ENCODE data around the gene FHOD3. TPM values are rescaled to one million over a fixed set of nuclear protein-coding genes. Genes with fewer than 3 reads are reported as not detected.

The FHOD3 gene
- total RNA-seq, 1 experiment from 2014 or later = 0.34 TPM

GRCh38 chr18:36529747-36530146 is 232.2 kb downstream of the FHOD3 start:
- no TSS peak for BruUV-seq (replicated peaks)
- ChIA-PET POLR2A (ENCODE audit: low non-redundant PET) (no interaction called here), CTCF (no interaction called here)
- no peaks in the 10 kb centered on the region for H3K36me3 ChIP-seq (ENCODE audit: insufficient read depth, low read length, poor library complexity, severe bottlenecking)
- no peaks in the 10 kb centered on the region for H3K9me3 ChIP-seq (ENCODE audit: low read depth, low read length, poor library complexity, severe bottlenecking)
- H3K4me3 ChIP-seq (ENCODE audit: low read depth, low read length, poor library complexity, severe bottlenecking) = no peak overlapping the region
- TF ChIP-seq EZH2 (IDR thresholded peaks at IDR 0.05; ENCODE audit: borderline replicate concordance, low read depth, low read length, poor library complexity, severe bottlenecking) = no peak
- TF ChIP-seq CTCF (conservative IDR thresholded peaks at IDR 0.05; ENCODE audit: low read depth, low read length) = no peak
- no peaks in the 10 kb centered on the region for H3K4me1 ChIP-seq (ENCODE audit: insufficient read depth, low read length, poor library complexity, severe bottlenecking)
- DNase-seq (ENCODE audit: low spot score) = no peak
- intact Hi-C loops (cut with micrococcal nuclease; ENCODE audit: unreplicated experiment) = no loop called here
- H3K27me3 ChIP-seq (replicated peaks; ENCODE audit: insufficient read depth, low read depth, low read length, poor library complexity) = no peaks in the 10 kb centered on the region
- H3K27ac ChIP-seq (ENCODE audit: low read depth, low read length, poor library complexity, severe bottlenecking) = no peak overlapping the region

- ChIA-PET CTCF (no interaction called here), POLR2A (ENCODE audit: low non-redundant PET) (no interaction called here)
- H3K4me1 ChIP-seq (ENCODE audit: insufficient read depth, low read length, poor library complexity, severe bottlenecking) = no peaks in the 10 kb centered on the region
- peaks cover 1% of the 10 kb centered on the region for H3K27me3 ChIP-seq (replicated peaks; ENCODE audit: insufficient read depth, low read depth, low read length, poor library complexity)
- no peak overlapping the region for H3K4me3 ChIP-seq (ENCODE audit: low read depth, low read length, poor library complexity, severe bottlenecking)
- no TSS peak for BruUV-seq (replicated peaks)
- no peak for TF ChIP-seq EZH2 (IDR thresholded peaks at IDR 0.05; ENCODE audit: borderline replicate concordance, low read depth, low read length, poor library complexity, severe bottlenecking)
- no peak for TF ChIP-seq CTCF (conservative IDR thresholded peaks at IDR 0.05; ENCODE audit: low read depth, low read length)
- H3K9me3 ChIP-seq (ENCODE audit: low read depth, low read length, poor library complexity, severe bottlenecking) = no peaks in the 10 kb centered on the region
- intact Hi-C loops (cut with micrococcal nuclease; ENCODE audit: unreplicated experiment) = no loop called here
- H3K36me3 ChIP-seq (ENCODE audit: insufficient read depth, low read length, poor library complexity, severe bottlenecking) = no peaks in the 10 kb centered on the region
- H3K27ac ChIP-seq (ENCODE audit: low read depth, low read length, poor library complexity, severe bottlenecking) = no peak overlapping the region
- DNase-seq (ENCODE audit: low spot score) = no peak
Measured at GRCh38 chr18:36530676-36531405, 233.3 kb downstream of the FHOD3 start.

GRCh38 chr18:36531636-36532035 is 234.1 kb downstream of the FHOD3 start:
- intact Hi-C loops (cut with micrococcal nuclease; ENCODE audit: unreplicated experiment) = no loop called here
- POLR2A ChIA-PET (ENCODE audit: low non-redundant PET) = no interaction called here
- CTCF ChIA-PET = no interaction called here
- H3K9me3 ChIP-seq (ENCODE audit: low read depth, low read length, poor library complexity, severe bottlenecking) = no peaks in the 10 kb centered on the region
- no peaks in the 10 kb centered on the region for H3K36me3 ChIP-seq (ENCODE audit: insufficient read depth, low read length, poor library complexity, severe bottlenecking)
- H3K27ac ChIP-seq (ENCODE audit: low read depth, low read length, poor library complexity, severe bottlenecking) = no peak overlapping the region
- peaks cover 6% of the 10 kb centered on the region for H3K27me3 ChIP-seq (replicated peaks; ENCODE audit: insufficient read depth, low read depth, low read length, poor library complexity)
- BruUV-seq (replicated peaks) = no TSS peak
- no peak for DNase-seq (ENCODE audit: low spot score)
- no peak for TF ChIP-seq EZH2 (IDR thresholded peaks at IDR 0.05; ENCODE audit: borderline replicate concordance, low read depth, low read length, poor library complexity, severe bottlenecking)
- no peak for TF ChIP-seq CTCF (conservative IDR thresholded peaks at IDR 0.05; ENCODE audit: low read depth, low read length)
- H3K4me1 ChIP-seq (ENCODE audit: insufficient read depth, low read length, poor library complexity, severe bottlenecking) = no peaks in the 10 kb centered on the region
- no peak overlapping the region for H3K4me3 ChIP-seq (ENCODE audit: low read depth, low read length, poor library complexity, severe bottlenecking)

All from A673 (cell line).